Measurements from ENCODE around the gene SRSF5. TPM values are rescaled to one million over a fixed set of nuclear protein-coding genes. Genes with fewer than 3 reads are reported as not detected.
"Not testable (repeated sequence)": the region's sequence is repeated elsewhere in the genome, so short reads cannot be mapped to it uniquely, and the experiment has no call there.

Gene SRSF5
- polyA plus RNA-seq, 5 donors: 651 to 753 (median 690) TPM

- DNase-seq: no peak
Measured at GRCh38 chr14:69797573-69798338, 30.8 kb downstream of the SRSF5 start.

GRCh38 chr14:69798339-69798735 is 31.4 kb downstream of the SRSF5 start:
- DNase-seq: no peak

GRCh38 chr14:69803753-69804152 is 36.8 kb downstream of the SRSF5 start:
- no peak for DNase-seq

GRCh38 chr14:69804902-69805301 is 38.0 kb downstream of the SRSF5 start:
- no peak for DNase-seq

- DNase-seq: no peak
Measured at GRCh38 chr14:69807192-69807591, 40.2 kb downstream of the SRSF5 start.

GRCh38 chr14:69808919-69809808 is 42.2 kb downstream of the SRSF5 start:
- no peak for DNase-seq

GRCh38 chr14:69811227-69811867 is 44.4 kb downstream of the SRSF5 start:
- no peak for DNase-seq

GRCh38 chr14:69811868-69812252 is 44.9 kb downstream of the SRSF5 start:
- DNase-seq: no peak

- no peak for DNase-seq
Measured at GRCh38 chr14:69812711-69813110, 45.8 kb downstream of the SRSF5 start.

GRCh38 chr14:69813346-69813745 is 46.4 kb downstream of the SRSF5 start:
- not testable (repeated sequence) for DNase-seq

- DNase-seq: no peak
Measured at GRCh38 chr14:69814397-69814796, 47.5 kb downstream of the SRSF5 start.

GRCh38 chr14:69815556-69815955 is 48.6 kb downstream of the SRSF5 start:
- no peak for DNase-seq

- DNase-seq: no peak
Measured at GRCh38 chr14:69816216-69816615, 49.3 kb downstream of the SRSF5 start.

- peak; percentile 32 to 64 for DNase-seq
Measured at GRCh38 chr14:69818758-69819191, 51.8 kb downstream of the SRSF5 start.

- DNase-seq: no peak
Measured at GRCh38 chr14:69819607-69820006, 52.7 kb downstream of the SRSF5 start.

- no peak for DNase-seq
Measured at GRCh38 chr14:69820991-69821390, 54.0 kb downstream of the SRSF5 start.

Other genes starting within 250 kb of the SRSF5 start
- gene CCDC177, start 192.3 kb upstream of the SRSF5 start, polyA plus RNA-seq (ENCODE audit: insufficient read depth in 1 of 5, insufficient read length in 5 of 5, low replicate concordance in 1 of 5): not detected
- 10 to 100 TPM; 23.6 to 36.9 (median 29.3) TPM for gene SUSD6, start 155.5 kb upstream of the SRSF5 start, polyA plus RNA-seq (ENCODE audit: insufficient read depth in 1 of 5, insufficient read length in 5 of 5, low replicate concordance in 1 of 5)
- under 1 TPM; 0.13 to 0.31 (median 0.20) TPM for gene SLC10A1, start 30.1 kb downstream of the SRSF5 start, polyA plus RNA-seq (ENCODE audit: insufficient read depth in 1 of 5, insufficient read length in 5 of 5, low replicate concordance in 1 of 5)
- gene SMOC1, start 112.3 kb downstream of the SRSF5 start, polyA plus RNA-seq (ENCODE audit: insufficient read depth in 1 of 5, insufficient read length in 5 of 5, low replicate concordance in 1 of 5): 1 to 10 TPM; 1.1 to 2.3 (median 1.4) TPM